GM12878 (cell line): Measurements from ENCODE around the gene MRTFB. TPM values are rescaled to one million over a fixed set of nuclear protein-coding genes. Genes with fewer than 3 reads are reported as not detected.

Experiments used
- ATAC-seq: fragments of 200-7000 bp; cut with Tn5 transposase; 3 replicates; pipeline ENCODE4 v1.9.1; 2020; ENCODE audit warnings: mild to moderate bottlenecking, moderate library complexity
- BruUV-seq: library from RNA; stranded (reverse); fragments of 400-500 nt; replicated peaks from 2 replicates; lab custom pipeline; 2021; lab: Mats Ljungman, UMichigan
- CTCF ChIA-PET: fragments of 300-600 bp; sonication (Branson Sonifier 250); formaldehyde crosslinking; extraction: SDS; loops from one replicate; lab custom pipeline; 2021; ENCODE audit warnings: inconsistent platforms; lab: Yijun Ruan, JAX
- POLR2A ChIA-PET: fragments of 350-600 bp; formaldehyde crosslinking; extraction: SDS; loops from one replicate; lab custom pipeline; 2021; ENCODE audit warnings: inconsistent platforms; lab: Charles Lee
- RAD21 ChIA-PET: fragments of 300-600 bp; sonication (Branson Sonifier 250); formaldehyde crosslinking; loops from one replicate; lab custom pipeline; 2023; ENCODE audit warnings: antibody characterized with exemption; ENCODE audit not compliant: unreplicated experiment; lab: Charles Lee
- SMC1A ChIA-PET: fragments of 300-600 bp; sonication (Branson Sonifier 250); formaldehyde crosslinking; loops from one replicate; lab custom pipeline; 2023; ENCODE audit not compliant: unreplicated experiment, uncharacterized antibody; lab: Charles Lee
- DNase-seq: peaks from one replicate; pipeline ENCODE4 v3.0.0-alpha.2; 2011; ENCODE audit warnings: low read depth, low spot score
- FAIRE-seq: peaks from 3 replicates; lab custom pipeline; 2011; peaks lifted over from hg19 to GRCh38; lab: Jason Lieb, UNC
- H2AFZ ChIP-seq: 2 replicates; pipeline ENCODE4 v1.6.0; 2011; ENCODE audit warnings: low read depth, low read length, control low read depth; ENCODE audit not compliant: control insufficient read depth
- H3K27ac ChIP-seq: 2 replicates; pipeline ENCODE4 v1.5.1; 2011; ENCODE audit warnings: control low read depth; ENCODE audit not compliant: control insufficient read depth, insufficient read depth
- H3K27me3 ChIP-seq, 2 experiments: replicated peaks in 1 of 2; 2 replicates each; pipeline versions ENCODE4 v1.6.0 to v1.6.1; 2011; ENCODE audit warnings: low read length in 1 of 2; ENCODE audit not compliant: control insufficient read depth in 2 of 2, insufficient read depth in 2 of 2
- H3K36me3 ChIP-seq, 2 experiments: 2 replicates each; pipeline ENCODE4 v1.5.1; 2011; ENCODE audit warnings: low read length in 1 of 2; ENCODE audit not compliant: control insufficient read depth in 2 of 2, insufficient read depth in 2 of 2
- H3K4me1 ChIP-seq: 2 replicates; pipeline ENCODE4 v1.6.1; 2011; ENCODE audit warnings: mild to moderate bottlenecking, low read length, moderate library complexity, mixed read lengths; ENCODE audit not compliant: control insufficient read depth, insufficient read depth
- H3K4me2 ChIP-seq: 2 replicates; pipeline ENCODE4 v1.6.0; 2011; ENCODE audit warnings: control low read depth; ENCODE audit not compliant: control insufficient read depth, insufficient read depth
- H3K4me3 ChIP-seq: fragments of 200-600 bp; sonication (generic); 2 replicates; pipeline ENCODE4 v1.5.1; 2016
- H3K79me2 ChIP-seq: 2 replicates; pipeline ENCODE4 v1.6.0; 2011; ENCODE audit warnings: low read length; ENCODE audit not compliant: control insufficient read depth, insufficient read depth
- H3K9ac ChIP-seq: 2 replicates; pipeline ENCODE4 v1.8.0; 2011; ENCODE audit warnings: low read length, control low read depth, mixed read lengths; ENCODE audit not compliant: control insufficient read depth, insufficient read depth
- H3K9me3 ChIP-seq: replicated peaks from 3 replicates; pipeline ENCODE4 v1.5.1; 2011; ENCODE audit warnings: mild to moderate bottlenecking, low read length; ENCODE audit not compliant: control insufficient read depth, insufficient read depth
- H4K20me1 ChIP-seq: 2 replicates; pipeline ENCODE4 v1.6.0; 2011; ENCODE audit not compliant: control insufficient read depth, insufficient read depth
- ASH2L ChIP-seq: fragments of 300-600, 200-600 bp; sonication (generic); IDR thresholded peaks from 2 replicates; pipeline ENCODE4 v1.6.1; 2017; ENCODE audit warnings: low read depth, mild to moderate bottlenecking, borderline replicate concordance
- ATF3 ChIP-seq: IDR thresholded peaks from 2 replicates; pipeline ENCODE4 v1.6.1; 2011; ENCODE audit warnings: low read depth, mild to moderate bottlenecking, low read length, moderate library complexity, borderline replicate concordance; ENCODE audit errors: extremely low read depth
- E2F4 ChIP-seq: IDR thresholded peaks from 2 replicates; pipeline ENCODE4 v1.6.1; 2012; ENCODE audit warnings: low read depth, low read length, improper control_type of control experiment
- KDM1A ChIP-seq: fragments of 200-600 bp; sonication (generic); IDR thresholded peaks from 2 replicates; pipeline ENCODE4 v1.6.1; 2016; ENCODE audit warnings: borderline replicate concordance
- MAX ChIP-seq: IDR thresholded peaks from 2 replicates; pipeline ENCODE4 v1.6.1; 2012; ENCODE audit warnings: low read depth, low read length, improper control_type of control experiment
- MYC ChIP-seq: IDR thresholded peaks from 2 replicates; pipeline ENCODE4 v1.6.1; 2011; ENCODE audit warnings: mild to moderate bottlenecking, low read length, moderate library complexity, inconsistent platforms; ENCODE audit not compliant: insufficient read depth, insufficient replicate concordance, insufficient read length, severe bottlenecking
- NFYB ChIP-seq: IDR thresholded peaks from 2 replicates; pipeline ENCODE4 v1.6.1; 2011; ENCODE audit warnings: low read depth, mild to moderate bottlenecking, low read length, improper control_type of control experiment, moderate library complexity; ENCODE audit not compliant: insufficient read depth
- PAX5 ChIP-seq: IDR thresholded peaks from 2 replicates; pipeline ENCODE4 v1.6.1; 2011; ENCODE audit warnings: low read depth, low read length, borderline replicate concordance
- PBX3 ChIP-seq: IDR thresholded peaks from 2 replicates; pipeline ENCODE4 v1.6.1; 2011; ENCODE audit warnings: mild to moderate bottlenecking, low read depth, low read length, moderate library complexity; ENCODE audit not compliant: insufficient replicate concordance
- POLR2A ChIP-seq: IDR thresholded peaks from 2 replicates; pipeline ENCODE4 v1.6.1; 2011; ENCODE audit warnings: low read depth, mild to moderate bottlenecking, low read length
- POLR2AphosphoS2 ChIP-seq: IDR thresholded peaks from 2 replicates; pipeline ENCODE4 v1.6.1; 2011; ENCODE audit warnings: low read depth, mild to moderate bottlenecking, low read length, improper control_type of control experiment, moderate library complexity
- POLR2AphosphoS5 ChIP-seq: IDR thresholded peaks from 2 replicates; pipeline ENCODE4 v1.6.1; 2011; ENCODE audit warnings: mild to moderate bottlenecking, low read length, inconsistent platforms
- SIX5 ChIP-seq: IDR thresholded peaks from 2 replicates; pipeline ENCODE4 v1.6.1; 2011; ENCODE audit warnings: mild to moderate bottlenecking, low read depth, low read length, moderate library complexity; ENCODE audit not compliant: severe bottlenecking
- TARDBP ChIP-seq: IDR thresholded peaks from 2 replicates; pipeline ENCODE4 v1.6.1; 2016; ENCODE audit warnings: borderline replicate concordance
- TBL1XR1 ChIP-seq: IDR thresholded peaks from 2 replicates; pipeline ENCODE4 v1.6.1; 2012; ENCODE audit warnings: low read depth, low read length, improper control_type of control experiment
- TCF7 ChIP-seq: IDR thresholded peaks from 2 replicates; pipeline ENCODE4 v1.6.1; 2014; ENCODE audit warnings: antibody characterized with exemption, borderline replicate concordance
- YY1 ChIP-seq: IDR thresholded peaks from 2 replicates; pipeline ENCODE4 v1.6.1; 2011; ENCODE audit warnings: low read depth, mild to moderate bottlenecking, low read length
- WGBS: methylation state at CpG from one replicate; pipeline ENCODE4 v1.1.6; 2016; ENCODE audit warnings: low lambda C conversion rate; ENCODE audit not compliant: insufficient replicate concordance, insufficient coverage; ENCODE audit errors: missing lambda C conversion rate; 5-methylcytosine and 5-hydroxymethylcytosine counted together
- in situ Hi-C: fragments of 300-500 bp; cut with MboI; formaldehyde crosslinking; loops from 9 replicates; pipeline ENCODE4 v1.14.3; 2018; ENCODE audit warnings: mixed read lengths
- intact Hi-C: fragments of 100-400 bp; cut with micrococcal nuclease; formaldehyde crosslinking; loops from one replicate; pipeline ENCODE4 v1.14.2; 2022; ENCODE audit not compliant: unreplicated experiment
- polyA plus RNA-seq, 11 experiments: library from polyadenylated mRNA; depleted of rRNA in 4 of 11; unstranded in 6 of 11; stranded (reverse) in 5 of 11; fragments of >200 nt; fragmentation: Nextera tagmentation in 4 of 11; fragmentation: Illumina TruSeq in 1 of 11; extraction: Ambion mirVana in 4 of 11; extraction: Trizol in 1 of 11; gene quantifications; 1 replicate in 1 of 11; 2 replicates in 10 of 11; pipeline versions ENCODE4 v1.2.1 to v1.2.3, GENCODE V29; 2011 to 2016; ENCODE audit warnings: inconsistent platforms in 2 of 11, missing spikeins in 2 of 11, low read depth in 1 of 11
- total RNA-seq, 4 experiments: library from RNA; depleted of rRNA in 3 of 4; stranded (reverse); fragments of >200 nt in 3 of 4; fragmentation: Illumina TruSeq in 1 of 4; extraction: Trizol in 1 of 4; gene quantifications; 2 replicates each; pipeline versions ENCODE4 v1.2.1 to v1.2.3, GENCODE V29; 2013 to 2021
- TF ChIP-seq, protein P1 (sequence below): fragments of 450-650 bp; IDR thresholded peaks from 2 replicates; pipeline ENCODE4 v1.6.1; 2018; ENCODE audit warnings: borderline replicate concordance, mild to moderate bottlenecking; ENCODE audit not compliant: partially characterized antibody

Gene MRTFB
- total and polyA plus RNA-seq, 10 of the 15 experiments (the other 5 are each of a cell fraction or from before 2014, with no cell fraction given), result 2.1 to 14.3 (median 8.0) TPM

DNA sequence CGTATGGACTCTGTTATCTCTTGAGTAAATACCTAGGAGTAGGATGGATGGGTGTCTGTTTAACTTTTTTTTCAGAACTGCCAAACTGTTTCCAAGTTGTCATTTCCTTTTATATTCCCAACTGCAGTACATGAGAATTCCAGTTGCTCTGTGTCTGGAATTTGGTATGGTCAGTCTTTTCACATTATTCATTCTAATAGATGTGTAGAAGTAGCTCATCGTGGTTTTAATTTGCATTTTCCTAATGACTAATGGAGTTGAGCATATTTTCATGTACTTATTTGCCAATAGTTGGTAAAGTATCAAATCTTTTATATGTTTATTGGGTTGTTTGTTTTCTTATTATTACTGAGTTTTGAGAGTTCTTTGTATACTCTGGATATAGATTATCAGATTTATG lies 27.0 kb downstream of the MRTFB start (continued):
- TF ChIP-seq, protein P1, sequence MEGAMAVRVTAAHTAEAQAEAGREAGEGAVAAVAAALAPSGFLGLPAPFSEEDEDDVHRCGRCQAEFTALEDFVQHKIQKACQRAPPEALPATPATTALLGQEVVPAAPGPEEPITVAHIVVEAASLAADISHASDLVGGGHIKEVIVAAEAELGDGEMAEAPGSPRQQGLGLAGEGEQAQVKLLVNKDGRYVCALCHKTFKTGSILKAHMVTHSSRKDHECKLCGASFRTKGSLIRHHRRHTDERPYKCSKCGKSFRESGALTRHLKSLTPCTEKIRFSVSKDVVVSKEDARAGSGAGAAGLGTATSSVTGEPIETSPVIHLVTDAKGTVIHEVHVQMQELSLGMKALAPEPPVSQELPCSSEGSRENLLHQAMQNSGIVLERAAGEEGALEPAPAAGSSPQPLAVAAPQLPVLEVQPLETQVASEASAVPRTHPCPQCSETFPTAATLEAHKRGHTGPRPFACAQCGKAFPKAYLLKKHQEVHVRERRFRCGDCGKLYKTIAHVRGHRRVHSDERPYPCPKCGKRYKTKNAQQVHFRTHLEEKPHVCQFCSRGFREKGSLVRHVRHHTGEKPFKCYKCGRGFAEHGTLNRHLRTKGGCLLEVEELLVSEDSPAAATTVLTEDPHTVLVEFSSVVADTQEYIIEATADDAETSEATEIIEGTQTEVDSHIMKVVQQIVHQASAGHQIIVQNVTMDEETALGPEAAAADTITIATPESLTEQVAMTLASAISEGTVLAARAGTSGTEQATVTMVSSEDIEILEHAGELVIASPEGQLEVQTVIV, result no peak
- TF ChIP-seq POLR2AphosphoS2 (no peak), MYC (no peak), POLR2AphosphoS5 (no peak), PAX5 (no peak), TCF7 (no peak)

DNA sequence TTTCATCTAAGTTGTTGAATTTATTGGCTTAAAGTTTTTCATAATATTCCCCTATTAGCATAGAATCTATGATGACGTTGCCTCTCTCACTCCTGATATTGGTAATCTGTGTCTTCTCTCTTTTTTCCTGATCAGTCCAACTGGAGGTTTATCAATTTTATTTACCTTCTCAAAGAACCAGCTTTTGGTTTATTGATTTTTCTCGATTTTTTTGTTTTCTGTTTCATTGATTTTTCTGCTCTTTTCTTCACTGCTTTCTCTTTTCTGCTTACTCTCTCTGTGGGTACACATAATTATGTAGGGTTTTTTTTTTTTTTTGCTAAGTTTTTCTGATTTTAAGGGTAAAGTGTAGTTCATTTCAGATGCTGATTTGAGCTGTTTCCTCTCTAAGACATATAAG lies 29.7 kb downstream of the MRTFB start:
- RAD21 ChIA-PET, result interaction anchor here (0.6 to 2.0 kb wide), 3 partner anchors 9 to 177 kb away, joined by 4 to 7 read pairs (median 6); no protein-coding TSS in a partner anchor
- Histone ChIP-seq H3K79me2 (peaks cover 2% of the 10 kb centered on the region; the same call in 1 of the 2 replicates), H3K4me1 (peaks cover 23% of the 10 kb centered on the region), H3K27ac (no peak overlapping the region), H4K20me1 (no peaks in the 10 kb centered on the region), H3K9ac (no peak overlapping the region), H3K4me2 (no peak overlapping the region), H3K36me3 (no peaks in the 10 kb centered on the region; a peak in 1 of 4 replicates), H3K4me3 (no peak overlapping the region), H2AFZ (no peak overlapping the region), H3K27me3 (no peaks in the 10 kb centered on the region), H3K9me3 (no peaks in the 10 kb centered on the region; the same call in 2 of the 3 replicates)
- FAIRE-seq, result no peak
- no peak for DNase-seq
- SMC1A ChIA-PET, result interaction anchor here (0.7 to 5.3 kb wide), 11 partner anchors 7 to 275 kb away, joined by 3 to 25 read pairs (median 3); no protein-coding TSS in a partner anchor
- BruUV-seq, result no TSS peak
- in situ Hi-C loops (no loop called here), intact Hi-C loops (no loop called here)
- POLR2A ChIA-PET, result interaction anchor here (0.6 to 1.2 kb wide), 3 partner anchors 9 to 35 kb away, joined by 3 to 6 read pairs (median 5); no protein-coding TSS in a partner anchor
- CTCF ChIA-PET, result interaction anchor here (1.2 to 1.6 kb wide), 3 partner anchors 9 to 181 kb away, joined by 3 to 4 read pairs (median 4); partner anchors contain the start of gene ERCC4
- 85% methylated on average over 2 of the region's 2 CpGs for WGBS
- ATAC-seq, result no peak
- no peak for TF ChIP-seq NFYB
- TF ChIP-seq YY1, result no peak
- no peak for TF ChIP-seq ASH2L
- no peak for TF ChIP-seq KDM1A
- no peak for TF ChIP-seq MAX
- no peak for TF ChIP-seq TBL1XR1
- TF ChIP-seq ATF3, result no peak
- no peak for TF ChIP-seq SIX5
- TF ChIP-seq TARDBP, result no peak
- no peak for TF ChIP-seq E2F4
- TF ChIP-seq PBX3, result no peak
- no peak for TF ChIP-seq POLR2A
- TF ChIP-seq MYC, result no peak
